Epithelial cell of proximal tubule (primary cell): ENCODE results near the gene H3-3A. TPM values are rescaled to one million over a fixed set of nuclear protein-coding genes. Genes with fewer than 3 reads are reported as not detected.

Experiments used
- DNase-seq: peaks from one replicate; pipeline ENCODE4 v3.0.0-alpha.2; 2011; ENCODE audit warnings: low read depth
- H3K4me3 ChIP-seq: 2 replicates; pipeline ENCODE4 v1.5.1; 2011; ENCODE audit warnings: low read depth, mild to moderate bottlenecking, low read length
- total RNA-seq: library from RNA; depleted of rRNA; stranded (reverse); fragments of >200 nt; gene quantifications from 2 replicates; pipeline ENCODE4 v1.2.3, GENCODE V29; 2015
- TF ChIP-seq, protein P1 (sequence below): conservative IDR thresholded peaks from 2 replicates; pipeline ENCODE4 v1.5.1; 2012; ENCODE audit warnings: low read depth, mild to moderate bottlenecking, low read length

H3-3A gene
- total RNA-seq, 1 donor from 2014 or later: 464 TPM

DNA sequence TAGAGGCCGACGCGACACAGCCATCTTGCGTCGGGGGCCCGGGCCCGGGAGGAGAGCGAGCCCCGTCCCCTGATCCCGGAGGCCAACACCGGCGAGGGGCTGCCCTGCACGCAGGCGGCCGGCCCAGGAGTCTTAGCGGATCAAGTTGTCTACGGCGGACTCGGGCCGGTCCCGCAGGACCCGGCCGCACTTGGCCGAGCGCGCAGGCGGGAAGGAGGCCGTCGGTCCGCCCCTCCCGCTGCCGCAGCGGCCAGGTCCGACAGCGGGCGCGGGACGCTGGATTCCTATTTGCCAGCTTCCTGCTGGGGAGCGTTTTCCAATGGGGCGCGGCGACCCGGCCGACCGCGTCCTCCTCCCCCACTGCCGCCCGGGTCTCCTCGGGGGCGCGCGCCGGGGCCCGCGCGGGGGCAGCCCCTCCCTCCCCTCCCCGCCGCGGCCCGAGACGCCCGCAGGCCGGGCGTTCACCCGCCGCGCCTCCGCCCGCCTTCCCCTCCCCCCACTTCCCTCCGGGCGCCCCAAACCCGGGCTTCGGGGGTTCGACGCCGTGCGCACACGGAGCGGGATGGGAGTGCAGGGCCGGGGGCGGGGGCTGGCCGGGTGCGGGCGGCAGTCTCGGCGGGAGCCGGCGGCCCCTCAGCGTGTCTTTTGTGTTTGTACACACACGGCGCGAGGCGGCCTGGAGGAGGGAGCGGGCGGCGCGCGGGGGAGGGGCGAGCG lies 517 bp upstream of the H3-3A start:
- H3K4me3 ChIP-seq: peak overlapping the region; percentile 64
- no peak for DNase-seq
- TF ChIP-seq, protein P1, sequence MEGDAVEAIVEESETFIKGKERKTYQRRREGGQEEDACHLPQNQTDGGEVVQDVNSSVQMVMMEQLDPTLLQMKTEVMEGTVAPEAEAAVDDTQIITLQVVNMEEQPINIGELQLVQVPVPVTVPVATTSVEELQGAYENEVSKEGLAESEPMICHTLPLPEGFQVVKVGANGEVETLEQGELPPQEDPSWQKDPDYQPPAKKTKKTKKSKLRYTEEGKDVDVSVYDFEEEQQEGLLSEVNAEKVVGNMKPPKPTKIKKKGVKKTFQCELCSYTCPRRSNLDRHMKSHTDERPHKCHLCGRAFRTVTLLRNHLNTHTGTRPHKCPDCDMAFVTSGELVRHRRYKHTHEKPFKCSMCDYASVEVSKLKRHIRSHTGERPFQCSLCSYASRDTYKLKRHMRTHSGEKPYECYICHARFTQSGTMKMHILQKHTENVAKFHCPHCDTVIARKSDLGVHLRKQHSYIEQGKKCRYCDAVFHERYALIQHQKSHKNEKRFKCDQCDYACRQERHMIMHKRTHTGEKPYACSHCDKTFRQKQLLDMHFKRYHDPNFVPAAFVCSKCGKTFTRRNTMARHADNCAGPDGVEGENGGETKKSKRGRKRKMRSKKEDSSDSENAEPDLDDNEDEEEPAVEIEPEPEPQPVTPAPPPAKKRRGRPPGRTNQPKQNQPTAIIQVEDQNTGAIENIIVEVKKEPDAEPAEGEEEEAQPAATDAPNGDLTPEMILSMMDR: no peak

DNA sequence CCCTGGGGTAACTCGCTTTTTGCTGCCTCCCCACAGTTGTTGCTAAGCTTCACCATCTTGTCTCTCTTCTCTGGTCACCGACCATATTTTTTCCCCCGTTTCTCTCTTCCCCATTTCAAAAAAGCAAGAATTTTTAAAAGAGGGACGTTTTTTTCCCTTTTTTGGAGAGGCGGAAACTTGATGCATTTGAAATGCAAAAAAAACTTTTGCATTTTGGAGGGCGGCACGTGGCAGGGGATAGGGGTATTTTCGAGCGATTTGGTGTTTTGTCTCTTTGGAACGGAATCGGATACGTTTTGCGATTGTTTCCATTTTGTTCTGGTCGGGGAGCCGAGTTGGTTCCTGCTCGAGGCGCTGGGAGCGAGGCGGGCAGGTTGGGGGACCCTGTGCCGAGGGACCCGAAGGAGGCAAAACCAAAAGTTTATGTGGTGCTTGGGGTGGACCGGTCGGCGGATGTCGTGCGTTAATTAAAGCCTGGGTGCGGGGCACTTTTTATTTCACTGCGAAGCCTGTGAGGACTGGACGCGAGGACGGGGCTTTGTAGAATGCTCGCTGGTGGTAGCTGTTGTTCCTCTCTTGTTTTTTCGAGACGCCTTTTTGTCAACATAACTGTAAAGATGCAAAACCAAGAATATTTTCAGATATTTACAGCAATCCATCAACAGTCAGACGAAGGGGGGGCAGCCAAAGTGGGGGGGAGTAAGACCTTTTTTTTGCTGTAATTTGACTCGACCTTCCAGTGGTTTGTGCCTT lies 884 bp downstream of the H3-3A start:
- H3K4me3 ChIP-seq: peak overlapping the region; percentile 60
- no peak for DNase-seq
- TF ChIP-seq, protein P1: no peak

DNA sequence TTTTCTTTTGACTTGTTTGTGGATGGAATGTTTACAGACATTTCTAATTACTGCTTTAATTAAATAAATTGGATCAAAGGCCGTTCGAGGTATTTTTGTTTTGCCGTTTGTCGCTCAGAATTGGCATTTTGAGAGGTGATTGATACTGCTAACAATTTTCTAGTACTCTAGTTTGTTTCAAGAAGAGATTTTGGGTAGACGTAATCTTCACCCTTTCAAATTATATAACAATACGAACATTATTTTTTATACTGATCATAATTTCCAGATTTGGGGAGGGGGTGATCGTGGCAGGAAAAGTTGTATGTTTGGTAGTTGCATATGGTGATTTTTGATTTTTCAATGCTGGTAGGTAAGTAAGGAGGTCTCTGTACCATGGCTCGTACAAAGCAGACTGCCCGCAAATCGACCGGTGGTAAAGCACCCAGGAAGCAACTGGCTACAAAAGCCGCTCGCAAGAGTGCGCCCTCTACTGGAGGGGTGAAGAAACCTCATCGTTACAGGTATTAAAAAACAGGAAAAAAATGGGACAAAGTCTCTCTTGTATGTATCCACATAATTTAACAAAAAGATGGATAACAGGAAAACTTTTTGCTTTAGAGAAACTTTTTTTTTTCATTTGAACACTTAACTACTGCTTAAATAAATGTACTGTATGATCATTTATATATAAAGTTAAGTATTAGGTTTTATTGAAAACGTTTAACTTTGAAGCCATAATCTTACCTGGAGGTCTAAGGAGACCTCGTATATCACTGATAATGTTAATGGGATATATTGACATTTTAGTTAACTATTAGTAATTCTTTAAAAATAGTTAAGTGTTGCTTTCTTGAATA lies 1.7 kb downstream of the H3-3A start:
- DNase-seq: no peak
- TF ChIP-seq, protein P1: peak; percentile 68
- peak overlapping the region; percentile 60 for H3K4me3 ChIP-seq

DNA sequence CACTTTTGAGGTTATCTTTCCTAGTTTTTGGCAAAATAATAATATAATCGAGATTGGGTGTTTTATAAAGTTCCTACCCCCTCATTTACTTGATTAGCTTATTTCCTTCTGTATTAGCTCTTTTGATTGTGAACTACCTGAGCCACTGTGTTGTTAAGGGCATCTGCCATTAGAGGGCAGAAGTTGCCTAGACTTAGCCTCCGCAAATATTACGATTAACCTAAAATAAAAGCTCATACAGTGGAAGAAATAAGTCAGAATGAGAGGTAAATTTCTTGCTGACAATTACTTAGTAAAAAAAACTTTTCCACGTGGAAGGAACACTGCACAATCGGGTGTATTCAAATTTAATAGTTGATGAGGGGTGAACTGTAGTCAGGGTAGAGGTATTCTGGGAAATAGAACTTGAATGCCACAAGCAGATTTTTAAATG lies 2.3 kb downstream of the H3-3A start:
- no peak for DNase-seq
- TF ChIP-seq, protein P1: peak; percentile 86
- H3K4me3 ChIP-seq: peak overlapping the region; percentile 60

DNA sequence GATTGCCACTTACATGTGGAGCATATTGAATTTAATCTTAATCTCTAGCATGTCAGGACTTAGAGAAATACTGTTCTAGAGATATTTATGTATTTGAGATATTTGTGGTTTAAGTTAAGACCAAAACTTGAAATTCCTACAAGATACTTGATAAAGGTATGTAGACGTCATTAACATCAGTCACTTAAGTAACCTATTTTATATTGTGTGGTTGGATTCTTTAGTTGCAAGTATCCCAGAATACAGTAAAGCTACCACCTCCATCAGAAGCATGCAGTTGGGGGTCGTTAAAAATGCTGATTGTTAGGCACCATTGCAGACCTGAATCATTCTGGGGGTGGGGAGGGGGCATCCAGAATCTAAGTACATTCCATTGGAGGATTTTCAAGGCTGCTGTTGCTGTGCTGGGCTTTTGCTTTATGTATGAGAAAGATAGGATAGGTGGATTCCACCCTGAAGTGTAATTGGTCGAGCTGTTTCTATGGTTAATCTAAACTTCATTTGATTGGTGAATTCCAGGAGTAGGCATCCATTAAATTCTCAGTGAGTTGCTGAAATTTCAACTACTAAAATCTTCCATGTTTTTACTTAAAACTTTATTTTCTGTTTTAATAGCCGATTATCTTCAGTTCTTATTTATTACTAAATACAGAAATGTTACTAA lies 4.0 kb downstream of the H3-3A start:
- H3K4me3 ChIP-seq: no peak overlapping the region
- TF ChIP-seq, protein P1: no peak

DNA sequence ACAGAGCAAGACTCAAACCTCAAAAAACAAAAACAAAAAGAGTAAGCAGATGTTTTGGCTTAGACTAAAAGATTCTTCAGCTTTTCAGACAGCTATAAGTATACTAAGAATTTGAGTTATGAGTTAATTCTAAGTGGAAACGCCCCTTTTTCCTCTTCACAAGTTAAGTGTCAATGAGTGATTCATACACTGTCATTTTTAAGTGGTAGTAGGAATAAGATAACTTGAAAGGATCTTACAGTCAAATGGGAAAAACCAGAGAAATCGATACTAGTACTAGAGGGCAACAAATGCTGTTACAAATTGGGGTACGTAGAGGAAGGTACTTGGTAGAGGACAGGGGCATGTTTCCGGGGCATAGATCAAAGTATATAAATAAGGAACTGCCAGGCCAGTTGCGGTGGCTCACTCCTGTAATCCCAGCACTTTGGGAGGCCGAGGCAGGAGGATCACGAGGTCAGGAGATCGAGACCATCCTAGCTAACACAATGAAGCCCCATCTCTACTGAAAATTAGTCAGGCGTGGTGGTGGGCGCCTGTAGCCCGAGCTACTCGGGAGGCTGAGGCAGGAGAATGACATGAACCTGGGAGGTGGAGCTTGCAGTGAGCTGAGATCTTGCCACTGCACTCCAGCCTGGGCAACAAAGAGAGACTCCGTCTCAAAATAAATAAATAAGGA lies 7.4 kb downstream of the H3-3A start:
- no peak for DNase-seq
- no peak overlapping the region for H3K4me3 ChIP-seq
- TF ChIP-seq, protein P1: no peak

More for the DNA sequence above, 4.0 kb downstream of the H3-3A start:
- no peak for DNase-seq
